ENCODE results near the gene AAK1.

GRCh38 chr2:69438580-69438979 is 205.0 kb downstream of the AAK1 start:
- no peak for TF ChIP-seq CTCF (optimal IDR thresholded peaks at IDR 0.05 in 1 of 3, IDR thresholded peaks at IDR 0.05 in 1 of 3, conservative IDR thresholded peaks at IDR 0.05 in 1 of 3; ENCODE audit: extremely low read depth in 1 of 3, insufficient read depth in 2 of 3, low read length in 3 of 3)
- no peak for TF ChIP-seq EZH2 (IDR thresholded peaks at IDR 0.05; ENCODE audit: low read length)

Measured in keratinocyte (primary cell).